NCI-H146 treated with DMSO at 0.1 percent for 48 hours (cell line): ENCODE data around the gene CDAN1.
"Not testable (repeated sequence)": the region's sequence is repeated elsewhere in the genome, so short reads cannot be mapped to it uniquely, and the experiment has no call there.

Source experiments
- DNase-seq: peaks from one replicate; lab custom pipeline; 2025; ENCODE audit not compliant: unreplicated experiment; lab: John Stamatoyannopoulos, UW

Gene CDAN1

GRCh38 chr15:42736793-42737528 is at the start of gene CDAN1:
TSS of gene CDAN1 (minus strand) at chr15:42737128. CDS start at chr15:42737102, 26 bp downstream.
- peak; percentile 49 for DNase-seq

- DNase-seq = no peak
Observed at GRCh38 chr15:42785569-42785968, 48.6 kb upstream of the CDAN1 start.

- no peak for DNase-seq
Observed at GRCh38 chr15:42784705-42785104, 47.8 kb upstream of the CDAN1 start.

GRCh38 chr15:42782716-42783115 is 45.8 kb upstream of the CDAN1 start:
- DNase-seq = no peak

- DNase-seq = no peak
Observed at GRCh38 chr15:42775416-42775815, 38.5 kb upstream of the CDAN1 start.

GRCh38 chr15:42772901-42773300 is 36.0 kb upstream of the CDAN1 start:
- DNase-seq = no peak

GRCh38 chr15:42772144-42772543 is 35.2 kb upstream of the CDAN1 start:
- DNase-seq = no peak

- DNase-seq = not testable (repeated sequence)
Observed at GRCh38 chr15:42766109-42766508, 29.2 kb upstream of the CDAN1 start.

GRCh38 chr15:42764154-42764731 is 27.3 kb upstream of the CDAN1 start:
- DNase-seq = not testable (repeated sequence)

GRCh38 chr15:42761813-42762212 is 24.9 kb upstream of the CDAN1 start:
- not testable (repeated sequence) for DNase-seq

- DNase-seq = no peak
Observed at GRCh38 chr15:42760759-42761158, 23.8 kb upstream of the CDAN1 start.

GRCh38 chr15:42759093-42759492 is 22.2 kb upstream of the CDAN1 start:
- no peak for DNase-seq

GRCh38 chr15:42750306-42750705 is 13.4 kb upstream of the CDAN1 start:
- DNase-seq = no peak

GRCh38 chr15:42749266-42749665 is 12.3 kb upstream of the CDAN1 start:
- DNase-seq = no peak

- no peak for DNase-seq
Observed at GRCh38 chr15:42744195-42744594, 7.3 kb upstream of the CDAN1 start.

GRCh38 chr15:42742149-42742548 is 5.2 kb upstream of the CDAN1 start:
- DNase-seq = no peak

- DNase-seq = no peak
Observed at GRCh38 chr15:42741710-42742109, 4.8 kb upstream of the CDAN1 start.

- no peak for DNase-seq
Observed at GRCh38 chr15:42737529-42738328, 801 bp upstream of the CDAN1 start.

GRCh38 chr15:42736178-42736792 is 643 bp downstream of the CDAN1 start:
- no peak for DNase-seq

GRCh38 chr15:42735382-42736165 is 1.4 kb downstream of the CDAN1 start:
- no peak for DNase-seq
